HG03442 (cell line): ENCODE results near the gene LDLRAD3.

Experiments
- ATAC-seq: cut with Tn5 transposase; IDR thresholded peaks from one replicate; pipeline ENCODE4 v1.9.1; 2021; ENCODE audit warnings: mild to moderate bottlenecking, moderate library complexity; ENCODE audit not compliant: unreplicated experiment

The LDLRAD3 gene

DNA sequence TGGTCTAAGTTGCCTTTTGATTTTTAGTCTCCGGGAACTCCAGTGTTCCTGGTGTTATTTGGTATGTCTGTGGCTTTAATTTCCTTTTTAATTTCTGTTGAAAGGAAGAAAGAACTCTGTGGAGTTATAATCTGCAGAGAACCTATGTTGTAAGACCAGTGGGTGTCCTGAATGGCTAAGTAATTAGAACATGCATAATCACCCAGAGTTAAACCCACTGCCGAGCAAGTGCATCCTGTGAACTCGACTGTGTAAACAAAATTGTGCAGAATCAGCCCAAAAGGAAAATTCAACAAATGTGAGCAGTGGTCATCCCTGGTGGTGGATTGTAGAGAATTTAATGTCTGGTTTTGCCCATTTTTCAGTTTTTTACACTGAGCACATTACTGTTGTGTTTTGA is 182.8 kb downstream of the LDLRAD3 start:
- ATAC-seq: no peak

DNA sequence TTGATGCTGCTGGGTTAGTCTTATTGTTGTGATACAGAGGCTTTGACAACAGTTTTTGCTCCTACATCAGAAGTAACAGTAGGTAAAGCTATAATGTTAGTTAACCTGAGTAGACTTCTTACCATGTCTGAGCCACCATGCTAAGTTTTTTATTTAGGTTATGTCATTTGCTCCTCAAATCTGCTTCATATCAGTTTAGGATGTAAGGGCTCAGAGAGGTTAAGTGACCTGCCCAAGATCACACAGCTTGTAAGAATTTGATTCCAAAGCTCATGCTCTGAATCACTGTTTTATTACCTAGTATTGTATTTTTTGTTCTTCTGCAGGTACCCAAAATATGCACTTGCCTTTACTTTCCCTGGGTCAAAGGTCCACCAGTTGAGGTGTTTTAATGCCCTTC is 183.7 kb downstream of the LDLRAD3 start:
- ATAC-seq: no peak

DNA sequence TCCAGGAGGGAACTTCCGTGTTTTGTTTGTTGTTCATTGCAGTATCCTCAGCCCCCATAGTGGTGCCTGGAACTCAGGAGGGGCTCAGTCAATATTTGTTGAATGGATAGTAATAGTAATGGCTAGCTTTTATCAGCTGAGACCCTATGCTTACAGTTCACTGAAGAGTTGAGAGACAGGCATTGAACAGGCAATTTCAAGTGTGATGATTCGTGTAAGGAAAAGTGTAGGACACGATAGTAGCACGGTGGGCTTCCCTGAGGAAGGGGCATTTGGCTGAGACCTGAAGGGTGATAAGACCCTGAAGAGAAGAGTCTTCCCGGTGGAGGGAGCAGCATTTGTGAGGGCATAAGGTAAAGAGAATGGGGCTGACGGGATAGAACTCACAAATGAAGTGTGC is 186.1 kb downstream of the LDLRAD3 start:
- ATAC-seq: no peak

DNA sequence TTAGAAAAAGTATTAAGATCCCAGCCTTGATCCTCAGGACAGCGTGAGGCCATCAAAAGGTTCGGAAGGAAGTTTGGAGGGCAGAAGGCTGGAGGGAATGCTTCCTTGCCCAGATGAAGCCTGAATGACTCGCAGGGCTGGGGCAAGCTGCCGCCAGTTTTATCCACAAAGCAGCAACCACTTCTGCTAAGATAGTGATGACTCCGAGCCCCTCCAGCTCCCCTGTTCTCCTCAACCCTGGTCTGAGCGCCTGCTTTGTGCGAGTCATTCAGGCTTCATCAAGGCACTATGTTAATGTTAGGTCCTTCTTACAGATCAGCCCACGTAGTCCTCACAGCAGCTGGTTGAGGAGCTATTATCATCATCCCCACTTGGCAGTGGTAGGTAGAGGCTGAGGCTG is 186.5 kb downstream of the LDLRAD3 start:
- ATAC-seq: no peak

DNA sequence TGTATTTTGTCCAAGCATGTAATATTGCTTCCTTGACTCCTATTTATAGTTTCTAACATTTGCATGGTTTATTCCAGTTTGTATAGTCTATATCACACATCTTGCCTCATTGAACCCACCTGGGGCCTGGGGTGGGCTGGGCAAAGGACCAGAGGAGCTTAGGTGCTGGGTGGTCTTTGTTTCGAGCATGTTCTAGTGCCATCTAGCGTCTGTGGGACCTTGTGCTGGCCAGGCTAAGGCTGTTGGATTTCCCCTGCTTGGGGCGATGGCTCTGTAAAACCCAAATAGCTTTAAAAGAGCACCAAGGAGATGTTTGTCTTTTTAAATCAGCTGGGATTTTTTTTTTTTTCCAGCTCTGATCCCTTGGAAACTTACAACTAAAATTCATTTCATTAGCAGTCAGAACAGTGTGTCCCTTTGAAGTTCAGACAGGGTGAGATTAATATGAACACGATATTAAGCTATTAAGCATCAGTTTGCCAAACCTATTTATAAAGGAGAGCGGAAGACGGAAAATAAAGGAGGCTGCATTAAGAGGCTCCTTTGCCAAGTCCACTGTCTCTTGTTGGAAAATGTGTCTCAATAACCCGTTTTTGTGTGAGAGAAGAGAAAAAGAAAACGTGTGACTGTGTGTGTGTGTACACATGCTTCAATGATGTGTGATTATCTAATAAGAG is 188.0 kb downstream of the LDLRAD3 start:
- no peak for ATAC-seq

DNA sequence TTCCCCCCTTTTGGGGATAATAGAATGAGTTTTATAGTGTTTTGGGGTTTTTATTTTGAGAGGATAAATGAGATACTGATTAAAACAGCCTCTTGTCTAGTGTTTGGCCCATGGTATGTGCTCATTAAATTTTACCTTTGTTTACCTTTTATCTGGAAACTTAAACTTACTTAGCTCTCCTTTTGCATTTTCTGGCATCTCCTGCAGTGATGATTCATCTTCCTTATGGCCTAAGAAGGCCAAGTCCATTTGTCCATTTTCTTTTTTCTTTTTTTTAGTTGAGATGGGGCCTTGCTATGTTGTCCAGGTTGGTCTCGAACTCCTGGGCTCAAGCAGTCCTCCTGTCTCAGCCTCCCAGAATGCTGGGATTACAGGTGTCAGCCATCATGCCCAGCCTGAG is 189.1 kb downstream of the LDLRAD3 start:
- no peak for ATAC-seq

DNA sequence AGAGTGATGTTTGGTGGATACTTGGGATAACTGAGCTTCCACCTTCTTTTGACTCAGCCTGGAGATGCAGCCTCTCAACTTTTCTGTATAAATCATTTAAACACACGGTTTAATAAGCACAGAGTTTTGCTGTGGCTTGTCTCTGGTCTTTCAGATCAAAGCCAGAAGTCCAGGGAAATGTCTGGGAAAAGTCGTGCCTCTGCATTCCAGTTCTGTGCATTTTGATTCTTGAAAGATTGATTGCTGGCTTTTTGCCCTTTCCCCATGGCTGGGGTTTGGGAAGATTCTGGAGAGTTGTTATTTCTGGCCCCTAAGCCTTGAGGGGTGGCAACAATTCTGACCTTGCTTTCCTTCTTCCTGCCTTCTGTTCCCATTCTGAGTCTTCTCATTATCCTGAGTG is 191.2 kb downstream of the LDLRAD3 start:
- ATAC-seq: no peak

DNA sequence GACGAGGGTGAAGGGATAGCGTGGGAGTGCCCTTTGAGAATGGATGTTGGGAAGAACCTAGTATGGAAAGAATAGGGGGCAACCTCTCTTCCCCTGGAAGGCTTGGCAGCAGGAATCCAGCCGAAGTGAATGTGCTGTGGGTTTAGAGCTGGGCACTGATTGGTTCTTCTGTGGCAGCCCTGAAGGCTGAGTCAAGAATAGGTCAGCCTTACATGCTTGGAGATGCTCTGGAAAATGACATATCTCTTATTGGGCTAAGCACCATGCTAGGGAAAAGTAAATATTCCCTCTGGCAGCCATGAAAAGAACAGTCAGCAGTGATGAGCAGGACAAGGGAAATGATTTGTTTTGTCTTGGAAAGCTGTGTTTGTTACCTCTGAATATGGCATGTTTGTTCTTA is 195.9 kb downstream of the LDLRAD3 start:
- no peak for ATAC-seq

DNA sequence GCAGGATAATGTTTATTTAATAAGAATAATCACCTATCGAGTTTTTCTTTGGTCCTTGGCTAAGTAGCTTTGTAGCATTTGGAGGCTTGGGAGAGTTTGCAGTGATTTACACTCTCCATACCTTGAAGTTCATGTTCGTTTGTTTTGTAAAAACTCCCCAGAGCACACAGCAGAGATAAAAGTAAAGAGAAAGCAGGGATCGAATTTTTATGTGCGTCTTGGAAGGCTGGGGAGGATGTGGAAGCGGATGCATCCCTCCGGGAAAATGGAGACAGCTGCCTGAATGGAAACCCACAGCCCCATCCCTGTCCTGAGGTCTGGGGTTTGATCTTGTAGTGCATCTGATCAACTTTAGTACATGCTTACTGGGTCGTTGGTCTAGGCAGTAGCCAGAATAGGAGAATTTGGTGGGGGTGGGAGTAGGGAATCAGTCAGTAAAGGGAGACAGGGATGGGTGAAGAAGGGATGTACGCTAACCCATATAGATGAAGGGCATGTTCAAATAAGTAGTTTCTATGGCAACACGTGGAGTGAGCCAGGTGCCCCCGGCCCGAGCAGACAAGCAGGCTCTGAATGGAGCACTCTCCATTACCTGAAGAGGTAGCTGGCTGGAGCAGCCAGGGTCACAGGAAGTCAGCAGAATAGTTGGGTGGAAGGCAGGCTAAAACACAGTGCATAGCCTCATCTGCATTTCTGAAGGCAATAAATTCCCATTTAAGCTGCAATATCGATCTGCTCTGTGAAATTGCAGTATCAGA is 197.5 kb downstream of the LDLRAD3 start:
- ATAC-seq: no peak

DNA sequence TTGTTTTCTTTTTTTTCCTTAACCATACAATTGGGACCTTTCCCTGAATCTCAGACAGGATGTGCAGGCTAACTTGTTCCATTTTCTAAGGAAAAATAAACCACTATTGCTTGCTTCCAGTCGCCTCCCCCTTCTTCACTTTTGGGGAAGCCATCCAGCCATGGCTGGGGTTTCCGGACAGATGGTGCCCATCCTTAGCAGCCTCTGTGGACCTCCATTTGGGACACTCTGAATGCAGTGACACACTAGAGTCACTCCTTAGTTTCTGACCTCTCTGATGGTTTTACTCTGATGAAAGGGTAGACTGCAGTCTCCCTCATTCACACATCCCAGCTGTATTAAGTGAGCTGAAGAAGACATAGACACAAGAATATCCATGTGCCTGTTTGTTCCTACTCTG is 198.1 kb downstream of the LDLRAD3 start:
- ATAC-seq: no peak

DNA sequence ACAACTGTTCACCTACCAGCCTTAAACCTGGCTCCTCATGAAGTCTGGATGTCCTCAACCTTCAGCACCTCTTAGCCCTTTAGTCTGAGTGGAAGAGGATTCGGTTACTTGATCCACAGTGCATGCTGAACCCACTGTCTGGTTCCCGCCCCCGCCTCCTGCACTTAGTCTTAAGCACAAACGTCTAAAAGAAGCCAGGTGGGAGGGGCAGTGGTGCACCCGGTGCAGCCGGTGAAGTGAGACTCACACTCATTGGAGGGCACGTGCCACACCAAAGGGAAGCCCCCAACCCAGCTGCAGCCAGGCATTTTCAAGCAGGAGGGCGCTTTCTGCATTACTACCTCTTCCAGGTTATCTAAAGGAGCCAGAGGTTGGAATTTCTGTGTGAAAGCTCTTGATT is 198.6 kb downstream of the LDLRAD3 start:
- ATAC-seq: no peak

DNA sequence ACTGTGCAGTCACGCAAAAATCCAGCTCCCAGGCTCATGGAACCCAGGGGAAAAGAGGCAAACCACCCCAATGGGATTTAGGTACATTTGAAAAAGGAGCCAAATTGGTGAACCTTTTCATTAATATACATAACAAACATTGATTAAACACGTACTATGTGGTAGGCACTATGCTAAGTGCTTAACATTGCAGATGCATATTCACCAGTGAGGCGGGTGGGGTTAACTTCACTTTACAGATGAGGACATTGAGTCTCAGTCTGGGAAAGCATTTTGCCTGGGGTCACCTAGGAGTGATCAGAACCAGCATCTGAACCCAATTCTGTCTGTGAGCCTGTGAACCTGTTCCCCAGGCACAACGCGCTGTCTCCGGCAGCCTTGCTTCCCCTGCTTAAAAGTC is 199.0 kb downstream of the LDLRAD3 start:
- no peak for ATAC-seq

DNA sequence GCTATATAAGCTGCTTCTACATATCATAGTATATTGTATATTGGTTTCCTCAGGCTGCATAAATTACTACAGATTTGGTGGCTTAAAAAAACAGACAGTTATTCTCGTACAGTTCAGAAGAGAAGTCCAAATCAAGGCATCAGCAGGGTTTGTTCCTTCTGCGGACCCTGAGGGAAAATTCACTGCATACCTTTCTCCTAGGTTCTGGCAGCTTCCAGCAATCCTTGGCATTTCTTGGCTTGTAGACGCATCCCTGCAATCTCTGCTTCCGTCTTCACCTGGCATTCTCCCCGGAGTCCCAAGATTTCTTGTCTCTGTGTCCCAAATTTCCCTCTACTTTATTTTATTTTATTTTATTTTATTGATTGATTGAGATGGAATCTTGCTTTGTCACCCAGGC is 202.6 kb downstream of the LDLRAD3 start:
- no peak for ATAC-seq

DNA sequence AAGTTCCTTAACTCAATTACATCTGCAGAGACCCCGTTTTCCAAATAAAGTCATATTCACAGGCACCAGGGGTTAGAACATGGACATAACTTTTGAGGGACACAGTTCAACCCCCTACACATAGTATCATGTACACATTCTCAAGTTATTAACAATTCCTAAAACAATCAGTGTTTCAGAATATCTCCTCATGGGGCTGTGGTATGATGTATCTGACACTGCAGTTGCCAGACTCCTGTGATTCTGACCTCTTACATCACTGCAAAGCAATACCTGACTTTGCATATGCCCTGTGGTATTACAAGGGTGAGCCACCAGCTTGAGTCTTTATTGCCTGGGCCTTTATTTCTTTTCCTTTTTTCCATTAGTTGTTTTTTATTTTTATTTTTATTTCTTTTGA is 203.6 kb downstream of the LDLRAD3 start:
- no peak for ATAC-seq

DNA sequence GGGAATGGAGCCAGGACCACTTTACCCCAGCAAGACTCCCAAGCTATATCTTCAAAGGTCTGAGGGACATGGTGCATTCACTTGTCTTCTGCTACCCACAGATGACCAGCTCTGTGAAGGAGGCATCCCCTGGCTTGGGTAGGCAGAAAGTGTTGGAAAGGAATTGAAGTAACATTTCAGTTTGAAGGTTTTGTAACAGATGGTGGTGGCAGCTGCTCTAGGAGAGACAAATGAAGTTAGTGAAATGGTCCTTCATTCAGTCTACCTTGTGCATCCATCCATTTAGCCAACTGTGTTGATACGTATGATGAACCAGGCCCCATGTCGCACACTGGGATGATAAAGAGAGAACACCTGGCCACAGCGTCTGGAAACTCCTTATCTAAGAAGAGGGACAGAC is 204.8 kb downstream of the LDLRAD3 start:
- no peak for ATAC-seq

DNA sequence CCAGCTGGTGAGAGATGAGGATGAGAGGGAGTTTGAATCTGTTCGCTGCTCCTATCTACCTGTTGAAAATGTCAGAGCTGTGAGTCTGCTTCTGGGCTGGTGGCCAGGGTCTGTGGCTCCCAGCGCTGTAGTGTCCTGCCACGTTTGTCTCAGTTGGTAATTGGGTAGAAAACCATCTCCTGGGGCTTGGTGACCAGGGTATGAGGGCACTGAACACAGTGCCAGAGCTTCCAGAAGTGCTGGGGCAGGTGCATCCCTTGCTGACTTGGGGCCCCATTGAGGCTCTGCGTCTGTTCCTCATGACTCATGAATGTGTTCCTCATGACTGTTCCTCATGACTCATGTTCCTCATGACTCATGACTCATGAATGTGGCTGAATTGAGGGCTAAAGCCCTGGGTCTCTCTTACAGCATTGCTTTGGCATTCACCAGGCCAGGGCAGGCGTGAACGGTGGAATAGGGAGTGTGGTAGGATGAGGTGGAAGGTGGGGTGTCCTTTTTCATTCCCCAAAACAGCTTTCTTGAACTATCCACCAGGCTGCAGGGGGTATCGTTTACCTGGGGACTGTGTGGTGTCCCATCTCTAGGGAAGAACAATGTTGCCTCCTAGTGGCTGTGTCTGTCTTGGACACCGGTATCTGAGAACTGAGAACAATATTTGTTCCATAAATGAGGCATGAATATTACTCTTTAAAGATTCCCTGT is 205.8 kb downstream of the LDLRAD3 start:
- ATAC-seq: peak; percentile 95

DNA sequence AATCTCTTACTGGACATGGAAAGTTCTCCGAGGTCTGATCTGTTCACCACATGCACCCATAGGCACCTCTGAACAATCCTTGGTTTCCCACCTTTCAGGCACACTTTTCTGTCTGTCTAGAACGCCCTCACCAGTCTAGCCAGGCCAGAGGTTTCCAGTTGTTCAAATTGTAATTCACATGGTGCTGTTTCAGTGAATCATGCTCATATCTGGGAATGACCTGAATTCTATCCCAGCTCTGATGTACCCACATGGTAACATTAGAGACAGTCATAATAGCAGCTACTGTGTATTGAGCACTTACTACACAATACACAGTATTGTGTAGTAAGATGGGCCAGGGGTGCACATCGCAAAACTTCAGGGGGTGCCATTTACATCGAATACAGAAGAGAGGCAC is 207.1 kb downstream of the LDLRAD3 start:
- no peak for ATAC-seq

DNA sequence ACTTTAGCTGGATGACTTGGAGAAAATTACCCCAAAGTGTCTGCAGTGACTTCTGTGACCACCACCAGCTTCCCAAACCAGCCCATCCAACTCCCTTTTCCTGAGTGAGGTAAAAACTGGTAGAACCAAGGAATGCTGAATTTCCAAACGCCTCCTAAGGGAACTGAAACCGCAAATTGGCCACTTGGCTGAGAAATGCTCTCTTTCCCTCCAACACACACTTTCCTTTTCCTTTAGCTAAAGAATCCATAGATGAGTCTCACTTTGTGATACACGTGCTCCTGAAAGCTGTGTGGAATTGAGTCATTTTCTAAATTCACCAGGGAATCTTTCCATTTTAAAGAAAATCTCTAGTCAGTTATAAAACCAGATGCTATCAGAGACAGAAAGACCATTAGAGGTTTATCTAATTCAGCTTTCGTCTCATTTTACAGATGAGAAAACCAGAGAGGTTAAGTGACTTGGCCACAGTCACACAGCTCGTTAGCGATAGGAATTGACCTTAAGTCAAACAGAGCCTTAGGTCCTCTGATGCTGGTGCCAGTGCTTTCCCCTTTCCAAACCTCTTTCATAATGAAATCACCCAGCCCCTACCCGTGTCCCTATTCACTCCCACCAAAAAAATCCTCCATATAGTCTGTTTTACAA is 208.2 kb downstream of the LDLRAD3 start:
- no peak for ATAC-seq

DNA sequence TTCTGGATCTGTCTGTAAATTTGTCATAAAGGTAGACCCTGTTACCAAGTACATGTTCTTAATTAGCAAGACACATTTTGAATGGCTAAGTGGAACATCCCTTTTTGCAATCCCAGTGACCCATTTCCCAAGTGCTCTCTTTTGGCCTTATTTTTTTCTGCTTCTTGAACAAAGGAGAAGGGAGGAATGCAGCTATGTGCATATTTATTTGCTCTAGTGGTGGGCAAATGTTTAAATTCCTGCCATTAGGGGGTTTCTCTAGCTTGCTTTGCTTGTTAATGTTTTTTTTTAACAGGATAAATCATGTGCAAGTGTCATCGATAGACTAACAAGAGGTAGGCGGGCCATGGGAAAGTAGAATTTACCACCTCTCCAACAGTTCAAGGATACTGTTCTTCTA is 209.7 kb downstream of the LDLRAD3 start:
- no peak for ATAC-seq

DNA sequence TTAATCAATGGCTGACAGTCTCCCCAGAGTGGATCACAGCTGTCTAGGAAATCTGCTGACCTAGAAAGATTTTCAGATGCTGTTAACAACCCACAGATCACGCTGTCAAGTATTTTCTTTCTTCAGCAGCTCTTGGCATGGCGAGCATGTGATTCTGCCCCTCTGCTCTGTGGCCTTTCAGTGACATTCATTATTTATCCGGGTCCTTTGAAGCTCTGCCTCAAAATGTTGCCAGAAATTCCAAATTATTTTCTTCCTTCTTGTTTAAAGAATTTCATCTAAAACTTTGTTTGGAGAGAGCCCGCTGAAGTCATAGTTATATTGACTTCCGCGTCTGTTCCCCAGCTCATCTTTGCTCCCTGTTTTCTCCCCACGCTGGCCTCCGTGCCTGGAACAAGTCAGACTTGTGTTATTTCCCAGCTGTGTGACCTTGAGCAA is 211.3 kb downstream of the LDLRAD3 start:
- ATAC-seq: no peak

DNA sequence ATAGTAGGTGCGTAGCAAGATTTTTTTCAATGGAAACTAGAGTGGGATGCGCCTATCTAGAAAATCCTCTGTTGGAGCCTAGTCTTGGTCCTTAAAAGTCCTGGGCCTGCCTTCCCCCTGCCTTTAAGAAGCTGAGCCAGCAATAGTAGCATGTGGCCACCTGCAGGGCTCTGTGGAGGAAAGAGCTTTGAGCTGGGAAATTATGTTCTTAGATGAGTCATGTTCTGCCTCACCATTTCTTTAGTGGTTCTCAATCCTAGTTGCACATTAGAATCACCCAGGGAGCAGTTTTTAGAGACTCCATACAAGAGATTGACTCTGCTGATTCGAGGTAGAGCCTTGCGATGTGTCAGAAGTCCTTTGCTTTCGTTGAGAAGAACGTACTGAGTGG is 211.9 kb downstream of the LDLRAD3 start:
- ATAC-seq: no peak
